ENCODE measurements around the gene GDF10. TPM values are rescaled to one million over a fixed set of nuclear protein-coding genes. Genes with fewer than 3 reads are reported as not detected.

The GDF10 gene
- total RNA-seq, 3 donors from 2014 or later (not counting 1 experiment from before 2014, with no cell fraction given) = not detected

DNA sequence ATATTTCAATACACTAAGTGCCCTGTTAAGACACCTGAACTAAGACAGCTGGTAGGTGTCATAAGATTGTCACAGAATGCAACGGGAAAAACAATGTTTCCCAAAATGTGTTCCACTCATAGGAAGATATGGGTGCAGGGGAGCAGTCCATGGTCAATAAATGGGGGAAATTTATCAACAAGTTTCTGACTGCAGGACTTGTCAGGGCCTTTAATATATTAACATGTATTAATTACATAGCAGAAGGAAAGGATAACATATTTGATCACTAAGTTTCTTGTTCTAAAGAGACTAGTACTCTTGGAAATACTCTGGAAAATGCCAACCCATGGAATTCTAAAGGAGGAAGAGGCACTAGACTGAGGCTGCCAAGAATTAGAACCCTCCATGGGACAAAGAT, 54.9 kb downstream of the GDF10 start:
- Mint-ChIP-seq H3K4me3 (no peak overlapping the region), H3K27ac (no peak overlapping the region), H3K36me3 (no peaks in the 10 kb centered on the region), H3K9me3 (no peaks in the 10 kb centered on the region), H3K27me3 (ENCODE audit: low read depth in 2 of 2) (peaks cover 0 to 4% of the 10 kb centered on the region in 2 donors), H3K4me1 (no peaks in the 10 kb centered on the region)
- intact Hi-C loops (cut with micrococcal nuclease) = no loop called here
- Histone ChIP-seq H3K36me3 (ENCODE audit: control insufficient read depth, insufficient read depth, low read length) (no peaks in the 10 kb centered on the region), H3K27me3 (ENCODE audit: control insufficient read depth, insufficient read depth, low read length) (no peaks in the 10 kb centered on the region), H3K4me1 (ENCODE audit: control insufficient read depth, insufficient read depth, low read length) (no peaks in the 10 kb centered on the region), H3K9me3 (ENCODE audit: control insufficient read depth, insufficient read depth, low read length) (no peaks in the 10 kb centered on the region), H3K4me3 (ENCODE audit: low read length) (no peak overlapping the region), H3K27ac (ENCODE audit: low read length) (no peak overlapping the region)
- TF ChIP-seq, protein P1, sequence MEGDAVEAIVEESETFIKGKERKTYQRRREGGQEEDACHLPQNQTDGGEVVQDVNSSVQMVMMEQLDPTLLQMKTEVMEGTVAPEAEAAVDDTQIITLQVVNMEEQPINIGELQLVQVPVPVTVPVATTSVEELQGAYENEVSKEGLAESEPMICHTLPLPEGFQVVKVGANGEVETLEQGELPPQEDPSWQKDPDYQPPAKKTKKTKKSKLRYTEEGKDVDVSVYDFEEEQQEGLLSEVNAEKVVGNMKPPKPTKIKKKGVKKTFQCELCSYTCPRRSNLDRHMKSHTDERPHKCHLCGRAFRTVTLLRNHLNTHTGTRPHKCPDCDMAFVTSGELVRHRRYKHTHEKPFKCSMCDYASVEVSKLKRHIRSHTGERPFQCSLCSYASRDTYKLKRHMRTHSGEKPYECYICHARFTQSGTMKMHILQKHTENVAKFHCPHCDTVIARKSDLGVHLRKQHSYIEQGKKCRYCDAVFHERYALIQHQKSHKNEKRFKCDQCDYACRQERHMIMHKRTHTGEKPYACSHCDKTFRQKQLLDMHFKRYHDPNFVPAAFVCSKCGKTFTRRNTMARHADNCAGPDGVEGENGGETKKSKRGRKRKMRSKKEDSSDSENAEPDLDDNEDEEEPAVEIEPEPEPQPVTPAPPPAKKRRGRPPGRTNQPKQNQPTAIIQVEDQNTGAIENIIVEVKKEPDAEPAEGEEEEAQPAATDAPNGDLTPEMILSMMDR (IDR thresholded peaks at IDR 0.05) = no peak
- 75% methylated on average over 1 of the region's 1 CpG for WGBS (ENCODE audit: insufficient coverage)
- ATAC-seq (no peak), DNase-seq (no peak)

DNA sequence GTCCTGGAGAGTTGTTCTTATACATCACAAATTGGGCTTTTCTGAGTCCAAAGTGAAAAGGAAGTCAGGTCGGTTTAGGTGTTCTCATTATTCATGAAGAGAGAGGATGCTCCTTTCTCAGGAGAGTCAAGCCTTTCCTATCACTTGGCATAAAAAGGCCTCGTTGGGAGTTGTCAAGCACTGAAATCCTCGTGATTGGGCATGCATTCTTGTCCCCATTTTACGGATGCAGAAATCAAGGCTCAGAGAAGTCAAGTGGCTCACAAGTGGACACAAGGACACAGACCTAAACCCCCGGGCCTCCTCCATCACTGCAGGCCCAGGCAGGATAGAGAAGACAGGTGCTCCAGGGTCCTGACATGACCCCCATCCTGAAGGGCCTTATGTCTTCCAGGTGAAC, 56.7 kb downstream of the GDF10 start:
- Histone ChIP-seq H3K36me3 (ENCODE audit: control insufficient read depth, insufficient read depth, low read length) (no peaks in the 10 kb centered on the region), H3K9me3 (ENCODE audit: control insufficient read depth, insufficient read depth, low read length) (no peaks in the 10 kb centered on the region), H3K27me3 (ENCODE audit: control insufficient read depth, insufficient read depth, low read length) (no peaks in the 10 kb centered on the region), H3K27ac (ENCODE audit: low read length) (no peak overlapping the region), H3K4me3 (ENCODE audit: low read length) (no peak overlapping the region), H3K4me1 (ENCODE audit: control insufficient read depth, insufficient read depth, low read length) (no peaks in the 10 kb centered on the region)
- 87% methylated on average over 5 of the region's 5 CpGs for WGBS (ENCODE audit: insufficient coverage)
- Mint-ChIP-seq H3K27me3 (ENCODE audit: low read depth in 2 of 2) (peaks cover 0 to 4% of the 10 kb centered on the region in 2 donors), H3K4me3 (no peak overlapping the region), H3K9me3 (no peaks in the 10 kb centered on the region), H3K36me3 (no peaks in the 10 kb centered on the region), H3K27ac (no peak overlapping the region), H3K4me1 (no peaks in the 10 kb centered on the region)
- TF ChIP-seq, protein P1 (IDR thresholded peaks at IDR 0.05) = no peak
- intact Hi-C loops (cut with micrococcal nuclease) = no loop called here
- DNase-seq = no peak
- ATAC-seq = no peak

DNA sequence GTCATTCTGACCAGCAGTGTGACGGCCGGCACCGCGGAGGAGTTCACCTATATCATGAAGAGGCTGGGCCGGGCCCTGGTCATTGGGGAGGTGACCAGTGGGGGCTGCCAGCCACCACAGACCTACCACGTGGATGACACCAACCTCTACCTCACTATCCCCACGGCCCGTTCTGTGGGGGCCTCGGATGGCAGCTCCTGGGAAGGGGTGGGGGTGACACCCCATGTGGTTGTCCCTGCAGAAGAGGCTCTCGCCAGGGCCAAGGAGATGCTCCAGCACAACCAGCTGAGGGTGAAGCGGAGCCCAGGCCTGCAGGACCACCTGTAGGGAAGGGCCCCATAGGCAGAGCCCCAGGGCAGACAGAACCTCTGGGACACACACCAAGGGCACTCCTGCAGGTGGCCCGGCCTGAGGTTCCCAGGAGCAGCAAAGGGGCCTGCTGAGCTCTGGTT, 57.2 kb downstream of the GDF10 start:
- no peaks in the 10 kb centered on the region for H3K4me1 ChIP-seq (ENCODE audit: control insufficient read depth, insufficient read depth, low read length)
- H3K27ac ChIP-seq (ENCODE audit: low read length) = no peak overlapping the region
- no peaks in the 10 kb centered on the region for H3K9me3 Mint-ChIP-seq
- H3K4me3 ChIP-seq (ENCODE audit: low read length) = no peak overlapping the region
- TF ChIP-seq, protein P1 (IDR thresholded peaks at IDR 0.05) = no peak
- DNase-seq = no peak
- peak in 1 of 3 donors; percentile 36 for ATAC-seq
- no peaks in the 10 kb centered on the region for H3K9me3 ChIP-seq (ENCODE audit: control insufficient read depth, insufficient read depth, low read length)
- no peaks in the 10 kb centered on the region for H3K36me3 ChIP-seq (ENCODE audit: control insufficient read depth, insufficient read depth, low read length)
- no peaks in the 10 kb centered on the region for H3K4me1 Mint-ChIP-seq
- 91% methylated on average over 9 of the region's 12 CpGs for WGBS (ENCODE audit: insufficient coverage)
- intact Hi-C loops (cut with micrococcal nuclease) = no loop called here
- H3K36me3 Mint-ChIP-seq = no peaks in the 10 kb centered on the region
- no peaks in the 10 kb centered on the region for H3K27me3 ChIP-seq (ENCODE audit: control insufficient read depth, insufficient read depth, low read length)
- no peak overlapping the region for H3K4me3 Mint-ChIP-seq
- peaks cover 0 to 4% of the 10 kb centered on the region in 2 donors for H3K27me3 Mint-ChIP-seq (ENCODE audit: low read depth in 2 of 2)
- no peak overlapping the region for H3K27ac Mint-ChIP-seq

DNA sequence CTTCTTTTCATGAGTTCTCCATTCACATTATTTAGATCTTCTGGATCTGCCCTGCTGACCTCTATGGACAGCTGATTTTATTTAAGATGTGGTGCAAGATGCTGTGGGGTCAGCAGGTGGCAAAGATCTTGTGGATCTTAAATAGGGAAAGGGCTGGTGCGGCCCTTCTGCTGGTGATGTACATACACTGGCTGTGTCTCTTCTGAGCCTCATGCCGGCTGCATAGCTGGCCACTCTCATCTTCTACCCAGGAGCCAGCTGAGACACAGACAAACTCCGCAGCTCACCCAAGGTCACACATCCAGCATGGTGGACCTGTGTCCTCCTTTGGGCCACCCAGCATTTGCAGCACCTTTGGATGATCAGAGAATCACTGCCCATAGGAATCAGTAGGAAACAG, 57.9 kb downstream of the GDF10 start:
- Histone ChIP-seq H3K4me1 (ENCODE audit: control insufficient read depth, insufficient read depth, low read length) (no peaks in the 10 kb centered on the region), H3K9me3 (ENCODE audit: control insufficient read depth, insufficient read depth, low read length) (no peaks in the 10 kb centered on the region), H3K27ac (ENCODE audit: low read length) (no peak overlapping the region), H3K27me3 (ENCODE audit: control insufficient read depth, insufficient read depth, low read length) (no peaks in the 10 kb centered on the region), H3K36me3 (ENCODE audit: control insufficient read depth, insufficient read depth, low read length) (no peaks in the 10 kb centered on the region), H3K4me3 (ENCODE audit: low read length) (no peak overlapping the region)
- TF ChIP-seq, protein P1 (IDR thresholded peaks at IDR 0.05) = no peak
- intact Hi-C loops (cut with micrococcal nuclease) = no loop called here
- no peak overlapping the region for H3K4me3 Mint-ChIP-seq
- no peak for ATAC-seq
- H3K9me3 Mint-ChIP-seq = no peaks in the 10 kb centered on the region
- H3K27me3 Mint-ChIP-seq (ENCODE audit: low read depth in 2 of 2) = peaks cover 0 to 4% of the 10 kb centered on the region in 2 donors
- DNase-seq = no peak
- H3K4me1 Mint-ChIP-seq = no peaks in the 10 kb centered on the region
- WGBS (ENCODE audit: insufficient coverage) = 99% methylated on average over 3 of the region's 3 CpGs
- H3K27ac Mint-ChIP-seq = no peak overlapping the region
- no peaks in the 10 kb centered on the region for H3K36me3 Mint-ChIP-seq
